GM19023 (cell line): ENCODE data around the gene STRIP2.
"Not testable (repeated sequence)": the region's sequence is repeated elsewhere in the genome, so short reads cannot be mapped to it uniquely, and the experiment has no call there.

ENCODE experiments used
- ATAC-seq: cut with Tn5 transposase; IDR thresholded peaks from one replicate; pipeline ENCODE4 v1.9.1; 2021; ENCODE audit warnings: mild to moderate bottlenecking, moderate library complexity; ENCODE audit not compliant: unreplicated experiment

STRIP2 gene

DNA sequence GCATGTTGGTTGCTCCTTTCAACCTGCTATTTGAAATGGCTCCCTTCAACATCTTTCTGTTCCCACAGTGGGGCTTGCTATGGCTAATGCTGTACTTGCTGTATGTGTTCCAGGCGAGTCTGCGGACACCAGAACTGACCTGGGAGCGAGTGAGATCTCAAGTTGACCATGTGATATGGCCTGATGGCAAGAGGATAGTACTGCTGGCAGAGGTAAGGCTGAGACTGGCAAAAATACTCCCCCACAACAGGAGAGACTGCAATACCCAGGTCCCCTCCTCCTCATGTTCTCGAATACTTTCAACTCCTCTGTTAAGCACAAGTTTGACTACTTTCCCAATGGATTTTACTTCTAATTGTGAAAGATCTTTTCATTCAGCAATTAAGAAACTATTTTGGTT, 11.5 kb upstream of the STRIP2 start:
- no peak for ATAC-seq

DNA sequence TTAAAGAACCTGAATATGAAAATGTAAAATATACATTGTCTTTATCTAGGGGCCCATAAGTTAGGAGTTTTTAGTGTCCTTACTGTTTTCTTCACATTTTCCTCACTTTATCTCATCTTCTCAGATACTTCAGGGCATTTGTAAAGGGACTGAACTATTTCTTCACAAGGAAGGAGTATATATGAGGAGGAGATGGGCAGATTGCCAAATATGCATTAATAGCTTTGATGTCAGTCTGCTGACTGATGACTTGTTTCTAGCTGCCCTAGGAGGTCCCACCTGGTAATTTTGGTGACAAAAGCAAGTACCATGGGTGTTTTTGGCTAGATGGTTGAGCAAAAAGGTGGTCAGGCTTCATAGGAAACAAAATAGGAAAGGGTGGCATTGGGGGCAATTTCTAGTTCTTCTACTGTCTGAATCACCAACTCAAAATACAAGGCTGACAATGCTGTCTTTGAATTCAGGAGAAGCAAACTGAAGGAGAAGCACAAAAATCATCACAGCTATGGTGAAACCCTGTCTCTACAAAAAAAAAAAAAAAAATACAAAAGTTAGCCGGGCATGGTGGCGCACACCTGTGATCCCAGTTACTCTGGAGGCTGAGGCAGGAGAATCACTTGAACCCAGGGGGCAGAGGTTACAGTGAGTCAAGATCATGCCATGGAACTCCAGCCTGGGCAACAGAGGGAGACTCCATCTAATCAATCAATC, 10.4 kb upstream of the STRIP2 start:
- ATAC-seq, result no peak

DNA sequence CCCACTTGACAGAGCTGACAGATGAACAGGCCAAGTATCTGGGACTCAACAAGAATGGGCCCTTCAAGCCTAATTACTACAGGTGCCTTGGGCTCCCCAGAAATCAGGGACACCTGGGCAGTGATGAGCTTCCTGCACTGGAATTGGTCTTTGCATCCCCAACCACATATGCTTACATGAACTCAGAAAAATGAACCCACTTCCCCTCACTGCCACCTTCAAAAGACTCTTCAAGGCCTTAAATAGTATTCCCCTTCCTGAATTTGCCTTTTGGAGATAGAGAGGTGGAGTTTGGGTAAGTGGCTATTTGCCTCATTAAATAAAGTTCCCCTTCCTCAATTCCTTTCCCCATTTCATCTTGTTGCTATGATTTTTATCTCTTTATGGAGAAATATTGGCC, 7.8 kb upstream of the STRIP2 start:
- no peak for ATAC-seq

DNA sequence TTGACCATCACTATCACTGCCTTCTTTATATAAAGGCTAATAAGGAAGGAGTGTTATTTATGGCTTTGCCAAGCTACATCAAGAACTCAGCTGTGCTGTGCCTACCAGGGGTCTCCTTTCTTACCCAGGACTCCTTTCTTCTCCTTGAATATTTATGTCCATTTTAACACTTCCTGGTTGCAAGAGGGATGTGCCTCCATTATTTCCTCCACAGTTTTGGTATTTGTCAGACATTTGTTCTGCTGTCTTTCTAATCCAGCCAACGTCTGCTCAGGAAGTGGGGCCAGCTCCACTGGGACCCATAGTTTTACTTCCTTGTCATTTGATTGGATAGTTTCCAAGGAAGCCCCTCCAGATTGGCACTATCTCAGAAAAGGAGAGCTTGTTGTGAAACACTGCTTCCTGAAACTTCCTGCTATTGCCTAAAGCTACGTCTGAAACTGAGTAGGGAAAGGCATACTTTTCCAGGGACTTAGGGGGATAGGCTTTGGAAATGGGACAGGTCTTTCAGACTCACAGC, 6.6 kb upstream of the STRIP2 start:
- no peak for ATAC-seq

DNA sequence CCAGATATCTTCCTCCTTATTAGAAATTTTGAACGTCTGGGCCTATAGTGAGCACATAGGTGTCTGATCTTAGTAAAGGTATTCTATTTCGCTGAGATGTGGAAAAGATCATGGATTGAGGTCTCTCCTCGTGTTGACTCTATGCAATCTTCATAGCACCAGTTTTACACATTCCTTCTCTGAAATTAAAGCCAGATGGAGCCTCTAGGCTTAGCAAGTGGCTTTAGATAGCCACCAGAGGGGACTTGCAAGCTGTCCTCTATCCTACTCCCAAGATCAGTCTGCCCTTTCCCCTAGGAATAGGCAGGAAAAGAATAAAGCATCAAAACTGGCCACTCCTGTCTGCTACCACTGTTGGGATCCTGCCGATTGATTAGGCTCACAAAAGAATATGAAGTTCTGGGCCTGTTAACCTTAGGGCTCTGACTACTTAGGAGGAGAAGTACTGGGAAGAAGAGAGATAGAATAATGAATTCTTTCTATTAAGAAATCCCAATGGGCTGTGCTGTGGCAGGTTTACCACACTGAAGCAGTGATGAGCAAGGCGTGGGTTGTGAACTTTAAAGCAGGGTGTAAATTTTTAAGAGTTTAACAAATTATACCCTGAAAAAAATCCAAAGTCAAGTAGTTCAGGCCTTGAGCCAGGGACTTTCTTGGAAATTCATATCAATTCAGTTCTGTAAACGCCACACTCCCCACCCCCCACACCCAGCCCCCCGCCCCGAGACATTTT, 2.2 kb upstream of the STRIP2 start:
- ATAC-seq, result no peak

DNA sequence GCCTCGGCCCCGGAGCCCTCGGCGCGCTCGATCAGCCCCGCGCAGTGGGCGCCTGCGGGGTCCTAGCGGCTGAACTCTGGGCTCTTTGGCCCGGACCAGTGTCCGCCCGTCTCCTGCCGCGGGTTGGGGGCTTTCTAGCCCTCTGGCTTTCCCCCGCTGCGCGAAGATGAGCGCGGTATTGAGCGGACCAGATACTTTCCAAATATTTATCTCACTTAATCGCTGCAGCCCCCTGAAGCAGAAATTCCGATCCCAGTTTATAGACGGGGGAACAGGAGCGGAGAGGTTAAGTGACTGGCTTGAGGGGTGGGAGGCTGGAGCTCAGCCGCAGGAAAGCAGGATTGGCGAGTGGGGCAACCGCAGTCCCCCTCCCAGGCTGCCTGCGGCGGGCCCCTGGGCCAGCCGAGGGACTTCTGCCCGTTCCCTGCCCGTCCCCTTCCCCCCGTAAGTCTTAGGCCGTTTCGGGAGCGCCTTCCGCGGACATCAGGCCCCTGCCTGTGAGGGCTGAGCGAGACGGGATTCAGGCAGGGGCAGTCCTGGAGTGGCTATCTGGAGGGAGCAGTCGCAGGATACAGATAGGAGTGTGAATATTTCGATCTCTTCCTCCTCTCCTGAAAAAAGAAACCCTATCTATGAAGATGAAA, 565 bp downstream of the STRIP2 start:
- ATAC-seq, result no peak

DNA sequence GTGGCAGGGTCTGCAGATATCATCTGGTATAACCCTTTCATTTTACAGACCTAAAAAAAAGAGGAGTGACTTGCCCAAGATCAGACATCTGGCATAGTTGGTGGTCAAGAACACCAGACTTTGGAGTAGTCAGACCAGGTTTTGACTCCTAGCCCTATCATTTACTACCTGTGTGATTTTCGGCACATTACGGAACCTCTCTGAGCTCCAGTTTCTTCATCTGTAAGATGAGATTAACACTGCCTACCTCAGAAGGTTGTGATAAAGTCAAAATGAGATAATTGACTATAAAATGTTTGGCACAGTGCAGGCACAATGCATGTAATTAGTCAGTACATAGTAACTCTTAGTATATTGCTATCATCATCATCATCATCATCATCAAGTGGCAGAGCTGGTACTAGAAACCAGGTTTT, 1.2 kb downstream of the STRIP2 start:
- no peak for ATAC-seq

DNA sequence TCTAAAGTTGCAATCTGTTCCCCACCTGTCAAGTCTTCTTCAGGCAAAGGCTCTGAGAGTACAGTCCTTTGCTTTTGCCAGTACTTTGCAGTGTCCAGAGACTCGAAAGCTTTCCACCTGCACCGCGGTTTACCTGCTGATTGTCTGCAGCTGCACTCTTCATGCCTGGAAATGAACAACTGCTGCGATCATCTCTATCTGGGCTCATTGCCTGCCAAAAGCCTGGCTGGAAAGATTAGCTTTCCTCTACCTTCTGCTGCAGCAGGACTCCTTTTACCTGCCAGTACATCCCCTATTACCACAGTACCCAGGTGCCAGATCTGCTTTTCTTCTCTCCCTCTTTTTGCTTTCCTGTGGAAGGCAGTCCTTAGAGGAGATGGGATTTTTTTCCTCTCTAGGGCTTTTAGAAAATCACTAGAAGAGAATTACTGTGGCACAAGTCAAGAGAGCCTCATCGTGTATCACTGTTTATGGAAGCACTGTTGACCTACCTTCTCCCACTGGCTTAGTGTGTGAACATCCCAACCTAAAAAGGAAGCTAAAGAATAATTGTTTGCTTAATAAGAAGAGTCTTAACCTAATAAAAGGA, 2.2 kb downstream of the STRIP2 start:
- ATAC-seq, result no peak

DNA sequence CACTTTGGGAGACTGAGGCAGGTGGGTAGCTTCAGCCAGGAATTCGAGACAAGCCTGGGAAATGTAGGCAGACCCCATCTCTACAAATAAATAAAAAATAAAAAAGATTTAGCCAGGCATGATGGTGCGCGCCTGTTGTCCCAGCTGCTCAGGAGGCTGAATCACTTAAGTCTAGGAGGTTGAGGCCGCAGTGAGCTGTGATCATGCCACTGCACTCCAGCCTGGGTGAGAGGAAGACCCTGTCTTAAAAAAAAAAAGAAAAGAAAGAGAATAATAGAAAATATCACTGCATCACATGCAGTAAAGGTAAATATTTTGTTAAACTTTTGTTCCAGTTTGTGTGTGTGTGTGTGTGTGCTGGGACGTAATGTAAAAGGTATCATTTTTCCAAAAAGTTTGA, 3.0 kb downstream of the STRIP2 start:
- ATAC-seq, result no peak

DNA sequence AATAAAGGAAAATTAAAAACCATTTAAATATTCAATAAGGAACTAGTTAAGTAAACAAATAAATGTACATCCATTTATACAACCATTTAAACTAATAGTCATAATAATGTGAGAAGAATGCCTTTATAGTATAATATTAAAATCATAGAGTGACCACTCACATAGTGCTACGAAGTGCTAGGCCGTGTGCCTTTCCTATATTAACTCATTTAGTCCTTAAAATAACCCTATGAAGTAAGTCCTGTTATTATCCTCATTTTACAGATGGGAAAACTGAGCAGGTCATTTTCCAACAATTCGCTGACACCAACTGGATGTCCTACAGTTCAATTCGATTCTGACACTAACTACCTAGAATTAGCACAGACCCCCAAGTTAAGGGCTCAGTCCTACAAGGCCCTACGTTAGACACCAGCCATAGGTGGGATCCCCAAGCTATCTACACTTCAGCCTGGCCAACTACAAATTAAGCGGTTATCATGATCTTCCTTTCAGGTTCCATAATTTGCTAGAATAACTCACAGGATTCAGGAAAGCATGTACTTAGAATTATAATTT, 4.1 kb downstream of the STRIP2 start:
- no peak for ATAC-seq

DNA sequence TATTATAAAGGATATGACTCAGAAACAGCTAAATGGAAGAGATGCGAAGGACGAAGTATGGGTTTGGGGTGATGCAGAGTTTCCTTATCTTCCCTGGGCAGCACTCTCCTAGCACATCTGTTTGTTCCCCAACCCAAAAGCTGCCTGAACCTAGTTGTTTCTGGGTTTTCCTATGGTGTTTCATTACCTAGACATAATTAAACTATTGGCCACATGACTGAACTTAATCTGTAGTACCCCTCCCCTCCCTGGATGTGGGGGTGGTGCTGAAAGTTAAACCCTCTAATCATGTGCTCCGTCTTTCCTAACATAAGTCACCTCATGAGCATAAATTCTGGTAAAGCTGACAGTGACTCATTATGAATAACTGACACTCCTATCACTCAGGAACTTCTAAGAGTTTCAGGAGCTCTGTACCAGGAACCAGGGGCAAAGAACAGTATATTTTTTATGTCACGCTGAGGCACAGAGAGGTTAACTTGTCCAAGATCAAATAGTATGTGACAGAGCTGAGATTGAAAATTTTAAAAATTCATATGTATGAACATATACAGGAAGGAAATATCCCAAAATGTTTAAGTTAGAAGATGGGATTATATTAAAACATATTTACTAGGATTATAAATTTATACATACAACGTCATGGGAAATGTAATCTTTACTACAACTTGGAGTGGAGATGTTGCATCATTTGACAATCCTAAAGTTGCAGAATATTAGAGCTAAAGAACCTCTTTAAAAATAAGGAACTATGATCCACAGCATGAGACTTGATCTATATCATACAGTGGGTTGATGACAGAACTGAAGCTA, 4.8 kb downstream of the STRIP2 start:
- ATAC-seq, result no peak

DNA sequence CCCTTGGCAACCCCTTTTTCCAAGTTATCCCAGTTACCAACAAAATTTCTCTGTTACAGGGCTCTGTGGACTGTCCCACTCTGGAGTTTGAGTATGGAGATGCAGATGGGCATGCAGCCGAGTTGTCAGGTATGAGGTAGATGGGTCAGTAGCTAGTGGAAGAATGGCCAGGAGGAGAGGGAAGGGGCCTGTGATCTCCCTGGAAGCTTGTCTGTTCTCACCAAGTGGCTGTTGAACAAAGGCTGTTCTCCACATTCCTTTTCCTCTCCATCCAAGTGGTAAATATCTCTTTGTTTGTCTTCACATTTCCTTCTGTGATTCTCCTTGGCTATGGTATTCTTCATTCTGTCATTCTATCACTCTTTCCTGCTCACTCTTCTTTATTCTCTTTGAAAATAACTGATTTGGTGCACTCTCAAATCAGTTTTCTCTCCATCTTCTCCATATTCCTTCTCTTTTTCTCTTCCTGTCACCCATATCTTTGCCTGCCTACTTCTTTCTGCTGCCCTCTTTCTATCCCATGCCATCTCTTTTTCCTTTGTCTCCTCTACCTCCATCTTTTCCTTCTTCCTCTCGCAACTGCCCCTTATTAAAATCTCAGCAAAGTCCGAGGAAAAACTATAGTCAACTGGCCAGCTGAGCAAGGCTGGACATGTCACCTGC, 5.9 kb downstream of the STRIP2 start:
- ATAC-seq, result no peak

DNA sequence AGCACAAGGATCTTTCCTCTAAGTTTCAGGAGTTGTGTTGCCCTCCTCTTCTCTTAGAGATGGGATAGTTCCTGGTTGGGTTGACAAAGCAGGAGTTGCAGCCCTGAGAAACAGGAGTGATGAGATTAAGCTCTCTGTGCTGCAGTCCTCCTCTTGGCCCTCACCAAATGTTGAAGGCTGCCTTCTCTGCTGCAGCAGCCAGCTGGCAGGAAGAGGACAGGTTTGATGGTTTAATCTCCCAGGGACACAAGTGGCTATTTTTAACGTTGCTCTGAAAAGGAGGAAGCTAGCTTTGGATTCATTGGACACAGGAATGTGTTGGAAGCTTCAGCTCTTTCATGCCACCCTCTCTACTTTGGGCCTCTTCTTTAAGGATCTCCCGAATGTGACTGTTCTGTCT, 9.4 kb downstream of the STRIP2 start:
- no peak for ATAC-seq

DNA sequence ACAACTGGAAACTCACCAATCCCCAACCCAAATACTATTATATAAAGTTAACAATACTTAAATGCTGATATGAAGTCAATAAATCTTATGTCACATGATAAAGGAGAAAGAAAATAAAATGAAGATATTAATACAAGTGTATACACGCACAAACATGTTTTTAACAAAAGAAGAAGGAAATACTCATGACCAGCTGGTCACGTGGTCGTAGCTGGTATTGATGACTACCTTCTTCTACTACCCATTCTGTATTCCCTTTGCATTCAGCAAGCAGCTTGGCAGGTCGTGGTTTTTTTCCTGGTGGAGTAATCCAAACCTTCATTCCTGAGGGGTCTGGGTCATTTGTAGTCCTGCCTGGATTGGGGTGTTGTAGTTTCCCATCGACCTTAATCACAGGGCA, 10.5 kb downstream of the STRIP2 start:
- ATAC-seq, result not testable (repeated sequence)

DNA sequence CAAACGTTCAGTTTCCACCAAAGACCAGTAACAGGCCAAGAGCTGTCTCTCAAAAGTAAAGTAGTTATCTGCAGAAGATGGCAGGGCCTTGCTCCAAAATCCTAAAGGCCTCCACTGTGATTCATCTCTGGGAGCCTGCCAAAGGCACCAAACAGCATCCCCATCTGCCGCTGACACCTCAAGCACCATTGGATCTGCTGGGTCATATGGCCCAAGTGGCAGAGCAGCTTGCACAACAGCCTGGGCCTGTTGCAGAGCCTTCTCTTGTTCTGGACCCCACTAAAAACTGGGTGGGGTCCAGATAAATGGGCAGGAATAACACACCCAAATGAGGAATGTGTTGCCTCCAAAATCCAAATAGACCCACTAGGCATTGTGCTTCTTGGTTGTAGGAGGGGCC, 12.7 kb downstream of the STRIP2 start:
- not testable (repeated sequence) for ATAC-seq

DNA sequence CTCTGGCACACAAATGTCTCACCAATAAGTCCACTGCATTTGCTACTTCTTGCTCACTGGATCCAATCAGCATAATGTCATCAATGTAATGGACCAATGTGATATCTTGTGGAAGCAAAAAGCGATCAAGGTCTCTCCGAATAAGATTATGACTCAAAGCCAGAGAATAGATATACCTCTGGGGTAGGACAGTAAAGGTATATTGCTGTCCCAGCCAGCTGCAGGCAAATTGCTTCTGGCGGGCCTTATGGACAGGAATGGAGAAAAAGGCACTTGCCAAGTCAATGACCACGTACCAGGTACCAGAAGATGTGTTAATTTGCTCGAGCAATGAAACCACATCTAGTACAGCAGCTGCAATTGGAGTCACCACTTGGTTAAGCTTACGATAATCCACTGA, 13.2 kb downstream of the STRIP2 start:
- not testable (repeated sequence) for ATAC-seq

DNA sequence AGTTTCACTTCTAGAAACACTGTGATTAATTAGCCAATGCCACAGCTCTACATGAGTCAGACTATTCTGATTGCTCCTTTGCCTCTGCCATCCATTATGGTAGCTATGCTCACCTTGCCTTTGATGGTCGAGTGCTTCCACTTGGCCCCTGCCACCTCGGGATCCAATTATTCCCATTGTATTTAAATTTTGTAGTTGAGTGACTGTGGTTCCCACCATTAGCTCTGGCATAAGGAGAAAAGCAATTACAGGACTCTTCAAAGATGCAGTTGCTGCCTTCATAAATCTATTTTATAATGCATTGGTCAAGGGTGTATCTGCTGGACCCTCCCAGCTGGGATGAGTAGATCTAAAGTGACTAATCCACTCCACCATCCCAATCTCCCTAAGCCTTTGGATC, 14.4 kb downstream of the STRIP2 start:
- ATAC-seq, result not testable (repeated sequence)

DNA sequence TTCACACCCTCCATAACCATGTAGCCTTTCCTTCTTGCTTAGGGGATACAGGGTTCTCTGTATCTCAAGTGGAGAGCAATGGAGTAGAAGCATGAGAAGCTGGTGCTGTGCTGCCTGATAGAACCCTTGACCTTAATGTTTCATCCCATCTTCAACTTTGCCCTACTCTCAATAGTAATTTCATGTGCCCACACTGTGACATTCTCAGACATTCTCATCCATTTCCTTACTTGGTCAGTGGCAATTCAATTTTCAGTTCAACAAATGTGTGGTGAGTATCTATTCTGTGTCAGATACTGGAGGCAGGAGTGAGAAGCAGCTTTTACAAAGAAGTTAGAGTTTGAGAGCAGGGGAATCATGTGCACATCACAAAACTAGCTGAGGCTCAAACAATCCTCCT, 16.1 kb downstream of the STRIP2 start:
- ATAC-seq, result no peak

DNA sequence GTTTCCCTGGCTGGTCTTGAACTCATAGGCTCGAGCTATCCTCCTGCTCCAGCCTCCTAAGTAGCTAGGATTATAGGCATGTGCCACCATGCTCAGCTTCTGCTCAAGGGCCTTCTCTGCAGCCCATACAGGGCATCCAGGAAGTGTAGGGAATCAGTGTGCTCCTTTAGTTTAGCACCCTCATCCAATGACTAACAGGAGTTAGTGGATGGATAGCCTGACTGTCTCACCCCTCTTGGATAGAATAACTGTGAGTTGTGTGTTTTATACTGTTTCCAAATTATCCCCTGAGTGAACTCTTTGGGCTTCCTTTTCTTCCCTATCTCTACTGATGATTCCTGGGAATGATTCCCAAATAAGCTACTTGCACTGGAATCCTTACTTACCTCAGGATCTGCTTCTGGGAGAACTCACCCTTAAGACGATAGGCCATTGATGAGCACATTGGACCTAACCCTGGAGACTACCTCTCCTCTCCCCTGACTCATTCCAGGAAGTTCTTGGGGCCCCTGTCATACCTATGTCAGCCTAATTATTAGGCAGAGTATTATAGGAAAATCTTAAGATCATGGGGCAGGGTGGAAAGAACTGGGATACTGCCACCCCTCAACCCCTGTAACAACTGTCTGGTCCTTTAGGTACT, 18.5 kb downstream of the STRIP2 start:
- no peak for ATAC-seq
